B cell (primary cell): Measurements from ENCODE around the gene PANK4. TPM values are rescaled to one million over a fixed set of nuclear protein-coding genes. Genes with fewer than 3 reads are reported as not detected.

ENCODE experiments used
- ATAC-seq: fragments of 200-7000 bp; cut with Tn5 transposase; one replicate; pipeline ENCODE4 v1.10.0; 2021; ENCODE audit warnings: low read depth, mild to moderate bottlenecking, moderate number of reproducible peaks, moderate library complexity
- CTCF ChIA-PET: fragments of 350-600 bp; sonication (Branson Sonifier 250); formaldehyde crosslinking; loops from one replicate; lab custom pipeline; 2021; ENCODE audit warnings: antibody characterized with exemption, inconsistent platforms; lab: Charles Lee
- POLR2A ChIA-PET: fragments of 350-600 bp; sonication (Branson Sonifier 250); formaldehyde crosslinking; loops from one replicate; lab custom pipeline; 2021; ENCODE audit warnings: antibody characterized with exemption; lab: Charles Lee
- DNase-seq: peaks from one replicate; pipeline ENCODE4 v3.0.0; 2013
- H2AFZ ChIP-seq: 2 replicates; pipeline ENCODE4 v1.6.1; 2012; ENCODE audit warnings: mild to moderate bottlenecking, low read depth, low read length; ENCODE audit not compliant: insufficient read depth, poor library complexity, severe bottlenecking
- H3K27ac ChIP-seq, 2 donors: 1 replicate in 1 of 2; 2 replicates in 1 of 2; pipeline ENCODE4 v1.5.1; 2012 to 2013; ENCODE audit warnings: low read length in 2 of 2, mild to moderate bottlenecking in 2 of 2, moderate library complexity in 1 of 2
- H3K27me3 ChIP-seq, 4 experiments: fragments of 200-600 bp in 1 of 4; sonication (generic) in 1 of 4; replicated peaks in 1 of 4; 1 replicate in 2 of 4; 2 replicates in 2 of 4; pipeline versions ENCODE4 v1.6.1 to v1.7.0; 2013 to 2016; ENCODE audit warnings: low read length in 3 of 4, mild to moderate bottlenecking in 2 of 4, mixed read lengths in 1 of 4, moderate library complexity in 1 of 4; ENCODE audit not compliant: insufficient read depth in 4 of 4, control insufficient read depth in 3 of 4; ENCODE audit errors: control extremely low read depth in 1 of 4
- H3K36me3 ChIP-seq, 2 experiments: replicated peaks in 1 of 2; 1 replicate in 1 of 2; 2 replicates in 1 of 2; pipeline versions ENCODE4 v1.6.1 to v1.7.1; 2013; ENCODE audit warnings: low read length in 1 of 2; ENCODE audit not compliant: insufficient read depth in 2 of 2, control insufficient read depth in 1 of 2; ENCODE audit errors: control extremely low read depth in 1 of 2, extremely low read depth in 1 of 2
- H3K4me1 ChIP-seq, 2 donors: fragments of 200-600 bp in 1 of 2; sonication (generic) in 1 of 2; 1 replicate in 1 of 2; 2 replicates in 1 of 2; pipeline versions ENCODE4 v1.5.1 to v1.6.1; 2013 to 2017; ENCODE audit warnings: low read length in 2 of 2; ENCODE audit not compliant: control insufficient read depth in 2 of 2, insufficient read depth in 2 of 2
- H3K4me2 ChIP-seq: replicated peaks from 2 replicates; pipeline ENCODE3; 2012; ENCODE audit warnings: mild to moderate bottlenecking, low read depth, low read length; ENCODE audit not compliant: poor library complexity, severe bottlenecking
- H3K4me3 ChIP-seq, 5 experiments: fragments of 200-600 bp in 1 of 5; sonication (generic) in 1 of 5; 1 replicate in 3 of 5; 2 replicates in 2 of 5; pipeline versions ENCODE4 v1.5.1 to v1.7.0; 2011 to 2016; ENCODE audit warnings: low read length in 4 of 5, mild to moderate bottlenecking in 4 of 5, low read depth in 2 of 5, control low read depth in 1 of 5, moderate library complexity in 1 of 5; ENCODE audit not compliant: insufficient read depth in 1 of 5; ENCODE audit errors: control extremely low read depth in 1 of 5, extremely low read depth in 1 of 5
- H3K79me2 ChIP-seq: fragments of 200-600 bp; sonication (generic); one replicate; pipeline ENCODE4 v1.6.0; 2016; ENCODE audit warnings: low read length; ENCODE audit not compliant: control insufficient read depth, insufficient read depth
- H3K9ac ChIP-seq: fragments of 200-600 bp; sonication (generic); 2 replicates; pipeline ENCODE4 v1.6.1; 2017; ENCODE audit warnings: mild to moderate bottlenecking, low read length, moderate library complexity
- H3K9me3 ChIP-seq, 3 donors: one replicate each; pipeline versions ENCODE4 v1.6.1 to v1.7.1; 2013; ENCODE audit warnings: low read length in 2 of 3; ENCODE audit not compliant: control insufficient read depth in 2 of 3, insufficient read depth in 1 of 3; ENCODE audit errors: control extremely low read depth in 1 of 3
- H4K20me1 ChIP-seq: 2 replicates; pipeline ENCODE4 v1.6.0; 2012; ENCODE audit warnings: mild to moderate bottlenecking, low read length; ENCODE audit not compliant: insufficient read depth, control insufficient read depth, poor library complexity, severe bottlenecking
- H3K27ac Mint-ChIP-seq: one replicate; pipeline ENCODE4 v1.8.0; 2021; ENCODE audit warnings: mixed read lengths
- H3K27me3 Mint-ChIP-seq: one replicate; pipeline ENCODE4 v1.8.0; 2021; ENCODE audit warnings: mixed read lengths
- H3K4me1 Mint-ChIP-seq: one replicate; pipeline ENCODE4 v1.8.0; 2021; ENCODE audit warnings: mixed read lengths
- H3K4me3 Mint-ChIP-seq: one replicate; pipeline ENCODE4 v1.8.0; 2021; ENCODE audit warnings: mixed read lengths
- H3K9me3 Mint-ChIP-seq: one replicate; pipeline ENCODE4 v1.8.0; 2022; ENCODE audit warnings: mixed read lengths; ENCODE audit not compliant: insufficient read depth
- CTCF ChIP-seq: fragments of 200-600 bp; IDR thresholded peaks from one replicate; pipeline ENCODE4 v1.8.0; 2022; ENCODE audit warnings: antibody characterized with exemption, mild to moderate bottlenecking
- EZH2 ChIP-seq: IDR thresholded peaks from 2 replicates; pipeline ENCODE4 v1.6.1; 2012; ENCODE audit warnings: borderline replicate concordance, low read depth, mild to moderate bottlenecking, moderate library complexity, low read length; ENCODE audit not compliant: insufficient read depth, poor library complexity, severe bottlenecking
- WGBS: methylation state at CpG from one replicate; pipeline ENCODE4 v1.1.5; 2013; ENCODE audit warnings: missing lambda C conversion rate; ENCODE audit not compliant: insufficient coverage; 5-methylcytosine and 5-hydroxymethylcytosine counted together
- intact Hi-C: fragments of 100-400 bp; cut with micrococcal nuclease; formaldehyde crosslinking; loops from one replicate; pipeline ENCODE4 v1.10.0; 2022
- polyA plus RNA-seq: library from polyadenylated mRNA; depleted of rRNA; stranded (reverse); fragments of >200 nt; gene quantifications from 2 replicates; pipeline ENCODE4 v1.2.3, GENCODE V29; 2012
- total RNA-seq, 2 donors: library from RNA; stranded (reverse); fragments of 120-200 nt in 1 of 2; gene quantifications; 1 replicate in 1 of 2; 2 replicates in 1 of 2; pipeline versions ENCODE4 v1.2.3 to v1.2.4, GENCODE V29; 2013 to 2022

PANK4 gene
- total and polyA plus RNA-seq, 2 donors (not counting 1 experiment from before 2014, with no cell fraction given): 38.0 to 80.5 TPM

GRCh38 chr1:2510366-2511155, 15.8 kb downstream of the PANK4 start:
- 92% methylated on average over 23 of the region's 27 CpGs for WGBS
- intact Hi-C loops: no loop called here
- H3K36me3 ChIP-seq: peaks cover 0 to 65% of the 10 kb centered on the region in 2 experiments
- no peaks in the 10 kb centered on the region for H3K27me3 Mint-ChIP-seq
- POLR2A ChIA-PET: no interaction called here
- no peaks in the 10 kb centered on the region for H3K4me1 ChIP-seq
- DNase-seq (no peak), ATAC-seq (no peak)
- H3K4me3 ChIP-seq: no peak overlapping the region
- H3K27ac Mint-ChIP-seq: no peak overlapping the region
- no peak overlapping the region for H2AFZ ChIP-seq
- TF ChIP-seq CTCF (no peak), EZH2 (no peak)
- H4K20me1 ChIP-seq: peaks cover 58% of the 10 kb centered on the region
- CTCF ChIA-PET: no interaction called here
- no peak overlapping the region for H3K27ac ChIP-seq
- no peaks in the 10 kb centered on the region for H3K27me3 ChIP-seq
- H3K4me3 Mint-ChIP-seq: no peak overlapping the region
- H3K9me3 ChIP-seq: no peaks in the 10 kb centered on the region
- no peaks in the 10 kb centered on the region for H3K9me3 Mint-ChIP-seq
- no peak overlapping the region for H3K9ac ChIP-seq
- no peaks in the 10 kb centered on the region for H3K79me2 ChIP-seq
- no peaks in the 10 kb centered on the region for H3K4me1 Mint-ChIP-seq
- no peak overlapping the region for H3K4me2 ChIP-seq

- Histone ChIP-seq H3K4me3 (no peak overlapping the region), H3K27ac (no peak overlapping the region), H3K79me2 (no peaks in the 10 kb centered on the region), H3K9ac (no peak overlapping the region), H3K36me3 (peaks cover 0 to 57% of the 10 kb centered on the region in 2 experiments), H3K4me2 (no peak overlapping the region), H3K9me3 (no peaks in the 10 kb centered on the region), H3K27me3 (no peaks in the 10 kb centered on the region), H2AFZ (no peak overlapping the region), H4K20me1 (peaks cover 52% of the 10 kb centered on the region), H3K4me1 (no peaks in the 10 kb centered on the region)
- Mint-ChIP-seq H3K4me1 (no peaks in the 10 kb centered on the region), H3K27ac (no peak overlapping the region), H3K4me3 (no peak overlapping the region), H3K9me3 (no peaks in the 10 kb centered on the region), H3K27me3 (no peaks in the 10 kb centered on the region)
- TF ChIP-seq CTCF: no peak
- ChIA-PET POLR2A (no interaction called here), CTCF (no interaction called here)
- no peak for DNase-seq
- WGBS: 90% methylated on average over 11 of the region's 11 CpGs
- intact Hi-C loops: no loop called here
- no peak for ATAC-seq
These were observed 16.8 kb downstream of the PANK4 start for GRCh38 chr1:2509589-2509988.
